ENCODE measurements around the gene FAM219A.

GRCh38 chr9:34430843-34431437, 27.4 kb downstream of the FAM219A start:
- TF ChIP-seq CTCF (IDR thresholded peaks at IDR 0.05) (no peak), POLR2AphosphoS5 (IDR thresholded peaks at IDR 0.05; ENCODE audit: low read depth, low read length) (no peak), SIN3A (IDR thresholded peaks at IDR 0.05; ENCODE audit: borderline replicate concordance, insufficient read depth, low read depth, low read length) (no peak), TCF7L2 (IDR thresholded peaks at IDR 0.05; ENCODE audit: low read depth, low read length) (no peak)
